DND-41 (cell line): Measurements from ENCODE around the gene HYAL4.
"Not testable (repeated sequence)": the region's sequence is repeated elsewhere in the genome, so short reads cannot be mapped to it uniquely, and the experiment has no call there.

Experiments used
- ATAC-seq: fragments of 200-7000 bp; cut with Tn5 transposase; 3 replicates; pipeline ENCODE4 v1.9.1; 2021; ENCODE audit warnings: low read depth; ENCODE audit not compliant: insufficient read depth
- DNase-seq: peaks from one replicate; pipeline ENCODE4 v3.0.0-alpha.2; 2020
- H2AFZ ChIP-seq: 2 replicates; pipeline ENCODE4 v1.6.0; 2012; ENCODE audit warnings: low read depth, low read length
- H3K27ac ChIP-seq: 2 replicates; pipeline ENCODE4 v1.5.1; 2012; ENCODE audit warnings: low read length, inconsistent platforms
- H3K27me3 ChIP-seq: fragments of 200-600 bp; sonication (generic); 2 replicates; pipeline ENCODE4 v1.6.0; 2012; ENCODE audit warnings: low read length, mild to moderate bottlenecking, inconsistent platforms; ENCODE audit not compliant: insufficient read depth, poor library complexity
- H3K36me3 ChIP-seq: 2 replicates; pipeline ENCODE4 v1.5.1; 2012; ENCODE audit warnings: low read length, inconsistent platforms; ENCODE audit not compliant: insufficient read depth
- H3K4me1 ChIP-seq: 2 replicates; pipeline ENCODE4 v1.5.1; 2012; ENCODE audit warnings: mild to moderate bottlenecking, low read length; ENCODE audit not compliant: insufficient read depth
- H3K4me2 ChIP-seq: 2 replicates; pipeline ENCODE4 v1.6.0; 2012; ENCODE audit warnings: mild to moderate bottlenecking, moderate library complexity, low read length, inconsistent platforms; ENCODE audit not compliant: insufficient read depth
- H3K4me3 ChIP-seq, 2 experiments: fragments of 200-600 bp in 1 of 2; shearing (Covaris generic) in 1 of 2; 2 replicates each; pipeline ENCODE4 v1.5.1; 2012 to 2016; ENCODE audit warnings: inconsistent platforms in 2 of 2, low read length in 2 of 2, mild to moderate bottlenecking in 2 of 2, low read depth in 1 of 2, moderate library complexity in 1 of 2
- H3K79me2 ChIP-seq: 2 replicates; pipeline ENCODE4 v1.6.0; 2012; ENCODE audit warnings: low read length, inconsistent platforms; ENCODE audit not compliant: insufficient read depth
- H3K9ac ChIP-seq: 2 replicates; pipeline ENCODE4 v1.6.0; 2012; ENCODE audit warnings: low read depth, mild to moderate bottlenecking, inconsistent platforms, low read length, moderate library complexity
- H3K9me3 ChIP-seq: 2 replicates; pipeline ENCODE4 v1.5.1; 2012; ENCODE audit warnings: low read length, moderate library complexity, mild to moderate bottlenecking, inconsistent platforms; ENCODE audit not compliant: insufficient read depth, severe bottlenecking
- H4K20me1 ChIP-seq: 2 replicates; pipeline ENCODE4 v1.6.0; 2012; ENCODE audit warnings: low read length; ENCODE audit not compliant: insufficient read depth
- CTCF ChIP-seq: IDR thresholded peaks from 2 replicates; pipeline ENCODE4 v1.5.1; 2012; ENCODE audit warnings: borderline replicate concordance, low read length, moderate library complexity, mild to moderate bottlenecking; ENCODE audit not compliant: poor library complexity, severe bottlenecking; ENCODE audit errors: extremely low read depth
- EZH2 ChIP-seq: IDR thresholded peaks from 3 replicates; pipeline ENCODE4 v1.6.1; 2012; ENCODE audit warnings: borderline replicate concordance, low read depth, mild to moderate bottlenecking, moderate library complexity, low read length, inconsistent platforms; ENCODE audit not compliant: severe bottlenecking

The HYAL4 gene

GRCh38 chr7:123881300-123881699, 36.3 kb downstream of the HYAL4 start:
- H3K27me3 ChIP-seq = no peaks in the 10 kb centered on the region
- H3K9ac ChIP-seq = no peak overlapping the region
- H3K4me1 ChIP-seq = no peaks in the 10 kb centered on the region
- no peaks in the 10 kb centered on the region for H3K36me3 ChIP-seq
- TF ChIP-seq CTCF (no peak), EZH2 (no peak)
- no peaks in the 10 kb centered on the region for H3K79me2 ChIP-seq
- DNase-seq (no peak), ATAC-seq (no peak)
- H4K20me1 ChIP-seq = no peaks in the 10 kb centered on the region
- no peaks in the 10 kb centered on the region for H3K9me3 ChIP-seq
- H3K4me2 ChIP-seq = no peak overlapping the region
- H3K4me3 ChIP-seq = no peak overlapping the region
- H2AFZ ChIP-seq = no peak overlapping the region
- no peak overlapping the region for H3K27ac ChIP-seq

GRCh38 chr7:123883154-123883553, 38.2 kb downstream of the HYAL4 start:
- no peak overlapping the region for H3K4me2 ChIP-seq
- H3K79me2 ChIP-seq = no peaks in the 10 kb centered on the region
- no peak overlapping the region for H3K27ac ChIP-seq
- no peak overlapping the region for H3K4me3 ChIP-seq
- H3K27me3 ChIP-seq = no peaks in the 10 kb centered on the region
- ATAC-seq (no peak), DNase-seq (no peak)
- H3K36me3 ChIP-seq = no peaks in the 10 kb centered on the region
- no peak overlapping the region for H3K9ac ChIP-seq
- H4K20me1 ChIP-seq = no peaks in the 10 kb centered on the region
- no peaks in the 10 kb centered on the region for H3K9me3 ChIP-seq
- TF ChIP-seq CTCF = no peak
- TF ChIP-seq EZH2 = no peak
- H3K4me1 ChIP-seq = no peaks in the 10 kb centered on the region
- no peak overlapping the region for H2AFZ ChIP-seq

- no peaks in the 10 kb centered on the region for H3K36me3 ChIP-seq
Observed at GRCh38 chr7:123888192-123888591, 43.2 kb downstream of the HYAL4 start.

GRCh38 chr7:123894753-123895152, 49.8 kb downstream of the HYAL4 start:
- not testable (repeated sequence) for H3K4me3 ChIP-seq, H3K79me2 ChIP-seq, H3K36me3 ChIP-seq, H3K27me3 ChIP-seq, H4K20me1 ChIP-seq, ATAC-seq, H3K9me3 ChIP-seq, H3K4me1 ChIP-seq, DNase-seq, H3K9ac ChIP-seq, H2AFZ ChIP-seq, H3K27ac ChIP-seq, H3K4me2 ChIP-seq

More at GRCh38 chr7:123888192-123888591, 43.2 kb downstream of the HYAL4 start:
- Histone ChIP-seq H3K4me3 (no peak overlapping the region), H3K4me1 (no peaks in the 10 kb centered on the region), H3K4me2 (no peak overlapping the region), H2AFZ (no peak overlapping the region), H3K9ac (no peak overlapping the region), H3K79me2 (no peaks in the 10 kb centered on the region), H3K27ac (no peak overlapping the region), H3K9me3 (peaks cover 4% of the 10 kb centered on the region), H4K20me1 (no peaks in the 10 kb centered on the region), H3K27me3 (no peaks in the 10 kb centered on the region)
- TF ChIP-seq EZH2 (no peak), CTCF (no peak)
- ATAC-seq (no peak), DNase-seq (no peak)
